Measurements from ENCODE around the gene TSPAN11. TPM values are rescaled to one million over a fixed set of nuclear protein-coding genes. Genes with fewer than 3 reads are reported as not detected.

TSPAN11 gene
- total RNA-seq, 2 experiments from 2014 or later, result not detected

GRCh38 chr12:30997685-30998440, 71.3 kb downstream of the TSPAN11 start:
- H3K4me1 Mint-ChIP-seq, result no peaks in the 10 kb centered on the region
- no peaks in the 10 kb centered on the region for H3K9me3 Mint-ChIP-seq
- no peak overlapping the region for H3K4me3 Mint-ChIP-seq
- ChIA-PET CTCF (no interaction called here), POLR2A (no interaction called here)
- H3K27ac Mint-ChIP-seq, result no peak overlapping the region
- H3K36me3 Mint-ChIP-seq (ENCODE audit: low read depth), result no peaks in the 10 kb centered on the region
- DNase-seq, result no peak
- H3K27me3 Mint-ChIP-seq, result no peaks in the 10 kb centered on the region

GRCh38 chr12:30999011-30999410, 72.5 kb downstream of the TSPAN11 start:
- Mint-ChIP-seq H3K27me3 (peaks cover 3% of the 10 kb centered on the region), H3K27ac (no peak overlapping the region), H3K4me3 (no peak overlapping the region), H3K36me3 (ENCODE audit: low read depth) (no peaks in the 10 kb centered on the region), H3K9me3 (no peaks in the 10 kb centered on the region), H3K4me1 (no peaks in the 10 kb centered on the region)
- DNase-seq, result no peak
- CTCF ChIA-PET, result no interaction called here
- POLR2A ChIA-PET, result no interaction called here

GRCh38 chr12:30999723-31000122, 73.2 kb downstream of the TSPAN11 start:
- H3K27me3 Mint-ChIP-seq, result peaks cover 3% of the 10 kb centered on the region
- H3K4me1 Mint-ChIP-seq, result no peaks in the 10 kb centered on the region
- H3K36me3 Mint-ChIP-seq (ENCODE audit: low read depth), result no peaks in the 10 kb centered on the region
- H3K9me3 Mint-ChIP-seq, result no peaks in the 10 kb centered on the region
- ChIA-PET POLR2A (no interaction called here), CTCF (interaction anchor here (1.5 kb wide), 1 partner anchor 35 kb away, joined by 3 read pairs; no protein-coding TSS in a partner anchor)
- no peak overlapping the region for H3K4me3 Mint-ChIP-seq
- DNase-seq, result no peak
- H3K27ac Mint-ChIP-seq, result no peak overlapping the region

GRCh38 chr12:31000751-31001150, 74.2 kb downstream of the TSPAN11 start:
- ChIA-PET CTCF (interaction anchor here (1.5 kb wide), 1 partner anchor 34 kb away, joined by 3 read pairs; no protein-coding TSS in a partner anchor), POLR2A (no interaction called here)
- Mint-ChIP-seq H3K9me3 (no peaks in the 10 kb centered on the region), H3K27ac (no peak overlapping the region), H3K27me3 (peaks cover 3% of the 10 kb centered on the region), H3K36me3 (ENCODE audit: low read depth) (no peaks in the 10 kb centered on the region), H3K4me3 (no peak overlapping the region), H3K4me1 (no peaks in the 10 kb centered on the region)
- DNase-seq, result no peak

GRCh38 chr12:31001581-31002360, 75.2 kb downstream of the TSPAN11 start:
- POLR2A ChIA-PET, result no interaction called here
- peaks cover 3% of the 10 kb centered on the region for H3K27me3 Mint-ChIP-seq
- H3K4me1 Mint-ChIP-seq, result no peaks in the 10 kb centered on the region
- no peaks in the 10 kb centered on the region for H3K36me3 Mint-ChIP-seq (ENCODE audit: low read depth)
- no peaks in the 10 kb centered on the region for H3K9me3 Mint-ChIP-seq
- H3K27ac Mint-ChIP-seq, result no peak overlapping the region
- H3K4me3 Mint-ChIP-seq, result no peak overlapping the region
- CTCF ChIA-PET, result no interaction called here
- DNase-seq, result no peak

- Mint-ChIP-seq H3K27me3 (peaks cover 3% of the 10 kb centered on the region), H3K9me3 (no peaks in the 10 kb centered on the region), H3K27ac (no peak overlapping the region), H3K4me3 (no peak overlapping the region), H3K4me1 (no peaks in the 10 kb centered on the region), H3K36me3 (ENCODE audit: low read depth) (no peaks in the 10 kb centered on the region)
- ChIA-PET CTCF (no interaction called here), POLR2A (no interaction called here)
- no peak for DNase-seq
Measured at GRCh38 chr12:31002361-31002725, 75.8 kb downstream of the TSPAN11 start.

GRCh38 chr12:31002999-31003398, 76.5 kb downstream of the TSPAN11 start:
- Mint-ChIP-seq H3K9me3 (no peaks in the 10 kb centered on the region), H3K4me1 (no peaks in the 10 kb centered on the region), H3K27ac (no peak overlapping the region), H3K36me3 (ENCODE audit: low read depth) (no peaks in the 10 kb centered on the region), H3K27me3 (peaks cover 3% of the 10 kb centered on the region), H3K4me3 (no peak overlapping the region)
- ChIA-PET POLR2A (no interaction called here), CTCF (no interaction called here)
- no peak for DNase-seq

- Mint-ChIP-seq H3K27me3 (peaks cover 3% of the 10 kb centered on the region), H3K27ac (no peak overlapping the region), H3K9me3 (no peaks in the 10 kb centered on the region), H3K4me3 (no peak overlapping the region), H3K4me1 (no peaks in the 10 kb centered on the region), H3K36me3 (ENCODE audit: low read depth) (no peaks in the 10 kb centered on the region)
- no peak for DNase-seq
- ChIA-PET CTCF (no interaction called here), POLR2A (no interaction called here)
Measured at GRCh38 chr12:31003861-31004640, 77.5 kb downstream of the TSPAN11 start.

- Mint-ChIP-seq H3K36me3 (ENCODE audit: low read depth) (no peaks in the 10 kb centered on the region), H3K4me3 (no peak overlapping the region), H3K4me1 (no peaks in the 10 kb centered on the region), H3K9me3 (no peaks in the 10 kb centered on the region), H3K27ac (no peak overlapping the region), H3K27me3 (peaks cover 3% of the 10 kb centered on the region)
- DNase-seq, result no peak
- ChIA-PET CTCF (no interaction called here), POLR2A (no interaction called here)
Measured at GRCh38 chr12:31004666-31005065, 78.1 kb downstream of the TSPAN11 start.

GRCh38 chr12:31005256-31005943, 78.9 kb downstream of the TSPAN11 start:
- Mint-ChIP-seq H3K4me3 (no peak overlapping the region), H3K36me3 (ENCODE audit: low read depth) (no peaks in the 10 kb centered on the region), H3K27ac (no peak overlapping the region), H3K27me3 (peaks cover 3% of the 10 kb centered on the region), H3K4me1 (no peaks in the 10 kb centered on the region), H3K9me3 (no peaks in the 10 kb centered on the region)
- DNase-seq, result no peak
- ChIA-PET CTCF (no interaction called here), POLR2A (no interaction called here)

GRCh38 chr12:31005944-31006361, 79.4 kb downstream of the TSPAN11 start:
- ChIA-PET POLR2A (no interaction called here), CTCF (no interaction called here)
- no peak overlapping the region for H3K4me3 Mint-ChIP-seq
- H3K9me3 Mint-ChIP-seq, result no peaks in the 10 kb centered on the region
- no peaks in the 10 kb centered on the region for H3K4me1 Mint-ChIP-seq
- no peak overlapping the region for H3K27ac Mint-ChIP-seq
- no peaks in the 10 kb centered on the region for H3K36me3 Mint-ChIP-seq (ENCODE audit: low read depth)
- no peak for DNase-seq
- H3K27me3 Mint-ChIP-seq, result peaks cover 3% of the 10 kb centered on the region

GRCh38 chr12:31006416-31007152, 80.0 kb downstream of the TSPAN11 start:
- ChIA-PET CTCF (no interaction called here), POLR2A (no interaction called here)
- Mint-ChIP-seq H3K9me3 (no peaks in the 10 kb centered on the region), H3K4me3 (no peak overlapping the region), H3K36me3 (ENCODE audit: low read depth) (no peaks in the 10 kb centered on the region), H3K27ac (no peak overlapping the region), H3K4me1 (no peaks in the 10 kb centered on the region), H3K27me3 (peaks cover 3% of the 10 kb centered on the region)
- no peak for DNase-seq

All from activated CD4-positive, alpha-beta T cell treated with anti-CD3 and anti-CD28 coated beads, Interleukin-2, amount 10 ng/mL, durations not matched to agents 7 days and 5 days (primary cell).